Fibroblast of lung (primary cell): ENCODE results near the gene GTF2A1. TPM values are rescaled to one million over a fixed set of nuclear protein-coding genes. Genes with fewer than 3 reads are reported as not detected.
A peak's percentile ranks its signal among the peaks of the same experiment; 100 is the strongest.

ENCODE experiments used
- DNase-seq, 2 donors: peaks; one replicate each; pipeline versions ENCODE4 v3.0.0 to v3.0.0-alpha.2; 2010; ENCODE audit warnings: low read depth in 2 of 2
- H2AFZ ChIP-seq: 2 replicates; pipeline ENCODE4 v1.5.1; 2012; ENCODE audit warnings: low read length, control low read depth, inconsistent platforms
- H3K27ac ChIP-seq: 2 replicates; pipeline ENCODE4 v1.5.1; 2011; ENCODE audit warnings: low read length, control low read depth; ENCODE audit not compliant: insufficient read depth
- H3K27me3 ChIP-seq: 2 replicates; pipeline ENCODE4 v1.5.1; 2011; ENCODE audit warnings: mild to moderate bottlenecking, low read length; ENCODE audit not compliant: control insufficient read depth, insufficient read depth
- H3K36me3 ChIP-seq: 2 replicates; pipeline ENCODE4 v1.5.1; 2011; ENCODE audit warnings: low read length; ENCODE audit not compliant: control insufficient read depth, insufficient read depth
- H3K4me1 ChIP-seq: 2 replicates; pipeline ENCODE4 v1.5.1; 2011; ENCODE audit warnings: low read length; ENCODE audit not compliant: control insufficient read depth, insufficient read depth; ENCODE audit errors: extremely low read depth
- H3K4me2 ChIP-seq: 2 replicates; pipeline ENCODE4 v1.5.1; 2011; ENCODE audit warnings: low read length, control low read depth; ENCODE audit not compliant: insufficient read depth; ENCODE audit errors: extremely low read depth
- H3K4me3 ChIP-seq, 4 experiments: fragments of 200-600 bp in 1 of 4; sonication (generic) in 1 of 4; replicated peaks in 1 of 4; 2 replicates each; pipeline ENCODE4 v1.5.1; 2011 to 2016; ENCODE audit warnings: low read length in 4 of 4, low read depth in 3 of 4, mild to moderate bottlenecking in 3 of 4, control low read depth in 2 of 4, inconsistent platforms in 1 of 4, mixed read lengths in 1 of 4; ENCODE audit not compliant: insufficient read depth in 1 of 4; ENCODE audit errors: control extremely low read depth in 1 of 4
- H3K79me2 ChIP-seq: 2 replicates; pipeline ENCODE4 v1.5.1; 2012; ENCODE audit warnings: mild to moderate bottlenecking, low read length, inconsistent platforms; ENCODE audit not compliant: control insufficient read depth, insufficient read depth
- H3K9ac ChIP-seq: 2 replicates; pipeline ENCODE4 v1.5.1; 2011; ENCODE audit warnings: mild to moderate bottlenecking, low read length, control low read depth; ENCODE audit not compliant: insufficient read depth
- H3K9me3 ChIP-seq: 2 replicates; pipeline ENCODE4 v1.5.1; 2012; ENCODE audit warnings: low read depth, low read length; ENCODE audit not compliant: control insufficient read depth, insufficient read depth
- H4K20me1 ChIP-seq: 2 replicates; pipeline ENCODE4 v1.5.1; 2011; ENCODE audit warnings: low read length; ENCODE audit not compliant: control insufficient read depth, insufficient read depth; ENCODE audit errors: extremely low read depth
- EZH2 ChIP-seq: IDR thresholded peaks from 2 replicates; pipeline ENCODE4 v1.5.1; 2012; ENCODE audit warnings: low read length, control low read depth, mild to moderate bottlenecking; ENCODE audit errors: missing control alignments
- polyA plus RNA-seq, 2 donors: library from polyadenylated mRNA; depleted of rRNA in 1 of 2; stranded (reverse) in 1 of 2; unstranded in 1 of 2; fragments of >200 nt; gene quantifications; 2 replicates each; pipeline ENCODE4 v1.2.1, GENCODE V29; 2011 to 2012; ENCODE audit warnings: missing spikeins in 1 of 2
- total RNA-seq: library from RNA; depleted of rRNA; stranded (reverse); fragments of >200 nt; gene quantifications from 2 replicates; pipeline ENCODE4 v1.2.1, GENCODE V29; 2014
- TF ChIP-seq, protein P1 (sequence below), 2 donors: IDR thresholded peaks in 1 of 2; conservative IDR thresholded peaks in 1 of 2; 1 replicate in 1 of 2; 2 replicates in 1 of 2; pipeline ENCODE4 v1.5.1; 2011 to 2012; ENCODE audit warnings: low read length in 2 of 2, control low read depth in 1 of 2, inconsistent platforms in 1 of 2, low read depth in 1 of 2, mild to moderate bottlenecking in 1 of 2

GTF2A1 gene
- total and polyA plus RNA-seq, 2 donors (not counting 1 experiment from before 2014, with no cell fraction given) = 23.2 to 32.7 TPM

DNA sequence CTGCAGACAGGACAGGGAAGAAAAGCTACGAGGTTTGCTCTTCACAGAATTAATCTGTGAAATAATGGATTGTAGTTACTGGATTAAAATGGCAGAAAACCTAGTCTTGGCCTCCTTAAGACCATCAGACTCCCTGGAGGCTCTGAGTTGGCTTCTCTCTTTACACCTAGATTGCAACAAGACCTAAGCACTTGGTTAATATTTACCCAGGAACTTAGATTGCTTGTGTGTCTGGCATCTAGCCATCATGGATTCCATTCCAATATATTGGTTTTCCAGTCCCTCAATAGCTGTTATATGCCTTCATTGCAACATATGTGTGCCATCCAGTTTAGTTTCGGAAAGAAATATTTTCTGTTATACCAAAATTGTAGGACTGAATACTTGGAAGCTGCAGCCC, 1.9 kb upstream of the GTF2A1 start:
- no peak overlapping the region for H3K9ac ChIP-seq
- no peak for DNase-seq
- no peaks in the 10 kb centered on the region for H3K27me3 ChIP-seq
- no peaks in the 10 kb centered on the region for H3K9me3 ChIP-seq
- H3K36me3 ChIP-seq = no peaks in the 10 kb centered on the region
- H3K4me2 ChIP-seq = no peak overlapping the region
- H3K79me2 ChIP-seq = peaks cover 15% of the 10 kb centered on the region
- no peak overlapping the region for H3K4me3 ChIP-seq
- no peaks in the 10 kb centered on the region for H3K4me1 ChIP-seq
- TF ChIP-seq, protein P1, sequence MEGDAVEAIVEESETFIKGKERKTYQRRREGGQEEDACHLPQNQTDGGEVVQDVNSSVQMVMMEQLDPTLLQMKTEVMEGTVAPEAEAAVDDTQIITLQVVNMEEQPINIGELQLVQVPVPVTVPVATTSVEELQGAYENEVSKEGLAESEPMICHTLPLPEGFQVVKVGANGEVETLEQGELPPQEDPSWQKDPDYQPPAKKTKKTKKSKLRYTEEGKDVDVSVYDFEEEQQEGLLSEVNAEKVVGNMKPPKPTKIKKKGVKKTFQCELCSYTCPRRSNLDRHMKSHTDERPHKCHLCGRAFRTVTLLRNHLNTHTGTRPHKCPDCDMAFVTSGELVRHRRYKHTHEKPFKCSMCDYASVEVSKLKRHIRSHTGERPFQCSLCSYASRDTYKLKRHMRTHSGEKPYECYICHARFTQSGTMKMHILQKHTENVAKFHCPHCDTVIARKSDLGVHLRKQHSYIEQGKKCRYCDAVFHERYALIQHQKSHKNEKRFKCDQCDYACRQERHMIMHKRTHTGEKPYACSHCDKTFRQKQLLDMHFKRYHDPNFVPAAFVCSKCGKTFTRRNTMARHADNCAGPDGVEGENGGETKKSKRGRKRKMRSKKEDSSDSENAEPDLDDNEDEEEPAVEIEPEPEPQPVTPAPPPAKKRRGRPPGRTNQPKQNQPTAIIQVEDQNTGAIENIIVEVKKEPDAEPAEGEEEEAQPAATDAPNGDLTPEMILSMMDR (conservative IDR thresholded peaks at IDR 0.05 in 1 of 2, IDR thresholded peaks at IDR 0.05 in 1 of 2; ENCODE audit: low read depth in 1 of 2, low read length in 2 of 2) = no peak
- TF ChIP-seq EZH2 = no peak
- no peak overlapping the region for H2AFZ ChIP-seq
- no peaks in the 10 kb centered on the region for H4K20me1 ChIP-seq
- no peak overlapping the region for H3K27ac ChIP-seq

DNA sequence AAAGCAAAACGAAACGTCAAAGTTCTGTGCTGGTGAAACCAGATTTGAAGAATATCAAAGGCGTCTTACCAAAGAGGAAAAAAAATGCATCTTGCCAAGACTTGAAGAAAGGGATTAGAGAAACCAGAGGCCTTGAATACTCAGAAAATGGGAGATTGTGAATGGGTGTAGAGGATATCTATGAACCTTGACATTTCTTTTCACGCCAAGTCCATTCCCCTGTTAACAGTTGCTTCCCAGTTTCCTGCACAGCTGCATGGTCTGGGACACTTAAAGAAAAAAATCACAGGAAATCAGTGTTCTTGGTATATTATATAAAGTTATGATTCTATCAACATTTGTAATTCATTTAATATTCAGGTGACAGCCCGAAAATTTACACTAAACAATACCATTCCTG, 1.4 kb upstream of the GTF2A1 start:
- Histone ChIP-seq H3K9ac (no peak overlapping the region), H3K4me3 (peak overlapping the region in 1 of 4 experiments; percentile 85), H4K20me1 (no peaks in the 10 kb centered on the region)

DNA sequence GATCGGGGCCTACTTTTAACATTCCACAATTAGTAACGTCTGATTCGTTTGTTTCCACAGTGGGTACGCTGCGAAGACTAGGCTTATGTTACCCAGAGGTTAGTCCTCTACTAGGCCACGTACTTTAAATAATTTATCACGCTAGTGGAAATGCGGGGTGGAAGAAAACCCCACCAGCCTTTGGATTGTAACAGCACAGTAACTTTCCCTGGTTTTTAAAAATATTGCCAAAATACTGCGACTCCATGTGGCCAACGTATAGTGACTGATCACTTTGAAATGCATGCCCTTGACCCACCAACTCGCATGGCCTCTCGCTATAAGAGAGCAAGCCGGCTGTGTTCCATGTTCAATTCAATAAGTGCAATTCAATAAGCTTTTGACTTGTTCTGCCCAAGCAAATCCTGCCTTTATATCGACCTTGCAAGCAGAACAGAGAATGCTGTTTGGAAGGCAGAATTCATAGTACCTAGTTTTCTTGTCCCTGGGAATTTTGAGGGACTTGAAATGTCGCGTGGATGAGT, 882 bp upstream of the GTF2A1 start:
- H3K9me3 ChIP-seq = no peaks in the 10 kb centered on the region
- H3K4me1 ChIP-seq = no peaks in the 10 kb centered on the region
- H3K27ac ChIP-seq = peak overlapping the region; percentile 99
- peak overlapping the region; percentile 15 to 85 (median 64) for H3K4me3 ChIP-seq
- H3K9ac ChIP-seq = peak overlapping the region; percentile 95
- peak overlapping the region; percentile 76 for H2AFZ ChIP-seq
- H3K4me2 ChIP-seq = peak overlapping the region; percentile 85
- H3K36me3 ChIP-seq = no peaks in the 10 kb centered on the region
- H4K20me1 ChIP-seq = no peaks in the 10 kb centered on the region
- H3K27me3 ChIP-seq = no peaks in the 10 kb centered on the region
- TF ChIP-seq, protein P1 (conservative IDR thresholded peaks at IDR 0.05 in 1 of 2, IDR thresholded peaks at IDR 0.05 in 1 of 2; ENCODE audit: low read depth in 1 of 2, low read length in 2 of 2) = no peak
- no peak for TF ChIP-seq EZH2
- no peak for DNase-seq
- H3K79me2 ChIP-seq = peaks cover 26% of the 10 kb centered on the region

More for the DNA sequence above, 1.4 kb upstream of the GTF2A1 start:
- Histone ChIP-seq H3K27me3 (no peaks in the 10 kb centered on the region), H3K36me3 (no peaks in the 10 kb centered on the region), H3K4me2 (peak overlapping the region; percentile 85), H3K79me2 (peaks cover 21% of the 10 kb centered on the region), H3K27ac (peak overlapping the region; percentile 99), H3K9me3 (no peaks in the 10 kb centered on the region), H2AFZ (peak overlapping the region; percentile 22), H3K4me1 (no peaks in the 10 kb centered on the region)
- peak in 1 of 2 donors; percentile 3 for DNase-seq
- TF ChIP-seq, protein P1 (conservative IDR thresholded peaks at IDR 0.05 in 1 of 2, IDR thresholded peaks at IDR 0.05 in 1 of 2; ENCODE audit: low read depth in 1 of 2, low read length in 2 of 2) = no peak
- TF ChIP-seq EZH2 = no peak
